ENCODE results near the gene TTC21A.

DNA sequence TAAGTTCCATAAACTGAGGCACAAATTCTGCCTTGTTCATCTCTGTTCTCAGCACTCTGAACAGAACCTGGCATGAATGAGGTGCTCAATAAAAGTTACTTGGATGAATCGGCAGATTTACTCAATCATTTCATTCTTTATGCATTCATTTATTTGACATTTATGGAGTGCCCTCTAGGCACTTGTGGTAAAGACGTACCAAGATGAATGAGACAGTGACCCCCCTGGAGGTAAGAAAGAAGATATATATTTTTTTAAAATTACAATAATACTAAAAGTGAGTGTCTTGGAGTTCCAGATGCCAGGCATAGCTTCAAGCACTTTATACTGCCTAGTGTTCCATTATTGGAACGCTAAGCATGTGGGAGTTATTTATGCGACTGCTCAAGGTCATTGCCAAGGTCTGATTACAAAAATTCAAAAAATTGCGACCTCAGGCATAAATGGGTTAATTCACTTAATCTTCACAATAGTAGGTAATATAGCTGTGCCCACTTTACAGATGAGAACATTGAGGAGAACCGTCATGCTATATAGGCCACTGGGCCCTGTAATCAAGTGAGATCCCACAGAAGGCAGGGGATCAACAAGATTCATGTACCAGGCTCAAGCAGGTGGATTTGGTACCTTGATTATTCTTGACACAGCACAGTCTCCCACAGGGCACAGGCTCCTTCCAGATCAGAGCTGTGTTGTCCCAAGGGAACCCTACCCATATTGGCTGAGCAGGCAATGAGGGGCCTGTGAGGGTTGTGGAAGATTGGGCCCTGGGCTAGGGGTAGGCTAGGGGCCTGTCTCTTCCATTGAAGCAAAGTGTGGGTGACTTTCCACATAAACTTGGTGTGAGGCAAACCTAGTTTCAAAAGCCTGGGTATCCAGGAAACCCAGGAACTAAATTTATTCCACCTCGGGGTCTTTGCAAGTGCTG lies 74.2 kb downstream of the TTC21A start:
- no peak for TF ChIP-seq POLR2A (IDR thresholded peaks at IDR 0.05)
- TF ChIP-seq, protein P1, sequence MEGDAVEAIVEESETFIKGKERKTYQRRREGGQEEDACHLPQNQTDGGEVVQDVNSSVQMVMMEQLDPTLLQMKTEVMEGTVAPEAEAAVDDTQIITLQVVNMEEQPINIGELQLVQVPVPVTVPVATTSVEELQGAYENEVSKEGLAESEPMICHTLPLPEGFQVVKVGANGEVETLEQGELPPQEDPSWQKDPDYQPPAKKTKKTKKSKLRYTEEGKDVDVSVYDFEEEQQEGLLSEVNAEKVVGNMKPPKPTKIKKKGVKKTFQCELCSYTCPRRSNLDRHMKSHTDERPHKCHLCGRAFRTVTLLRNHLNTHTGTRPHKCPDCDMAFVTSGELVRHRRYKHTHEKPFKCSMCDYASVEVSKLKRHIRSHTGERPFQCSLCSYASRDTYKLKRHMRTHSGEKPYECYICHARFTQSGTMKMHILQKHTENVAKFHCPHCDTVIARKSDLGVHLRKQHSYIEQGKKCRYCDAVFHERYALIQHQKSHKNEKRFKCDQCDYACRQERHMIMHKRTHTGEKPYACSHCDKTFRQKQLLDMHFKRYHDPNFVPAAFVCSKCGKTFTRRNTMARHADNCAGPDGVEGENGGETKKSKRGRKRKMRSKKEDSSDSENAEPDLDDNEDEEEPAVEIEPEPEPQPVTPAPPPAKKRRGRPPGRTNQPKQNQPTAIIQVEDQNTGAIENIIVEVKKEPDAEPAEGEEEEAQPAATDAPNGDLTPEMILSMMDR (IDR thresholded peaks at IDR 0.05) = no peak
